NT2/D1 (cell line): ENCODE data around the gene FECH.

Experiments used
- DNase-seq: peaks from one replicate; pipeline ENCODE4 v3.0.0-alpha.2; 2011; ENCODE audit warnings: low read depth, low spot score
- H3K27me3 ChIP-seq: 2 replicates; pipeline ENCODE4 v1.6.0; 2011; ENCODE audit warnings: mild to moderate bottlenecking; ENCODE audit not compliant: insufficient read length, insufficient read depth
- H3K36me3 ChIP-seq: 2 replicates; pipeline ENCODE4 v1.6.1; 2011; ENCODE audit warnings: mild to moderate bottlenecking, low read length, mixed read lengths; ENCODE audit not compliant: insufficient read depth, insufficient read length
- H3K4me1 ChIP-seq: 2 replicates; pipeline ENCODE4 v1.5.1; 2011; ENCODE audit not compliant: insufficient read depth, insufficient read length
- H3K4me3 ChIP-seq: 2 replicates; pipeline ENCODE4 v1.5.1; 2011; ENCODE audit warnings: low read depth; ENCODE audit not compliant: insufficient read length
- H3K9ac ChIP-seq: 2 replicates; pipeline ENCODE4 v1.6.0; 2011; ENCODE audit warnings: low read depth; ENCODE audit not compliant: insufficient read length
- H3K9me3 ChIP-seq: 2 replicates; pipeline ENCODE4 v1.5.1; 2011; ENCODE audit warnings: mild to moderate bottlenecking, low read length; ENCODE audit not compliant: insufficient read depth
- SUZ12 ChIP-seq: IDR thresholded peaks from 2 replicates; pipeline ENCODE4 v1.6.1; 2011; ENCODE audit not compliant: insufficient read length, insufficient read depth; ENCODE audit errors: extremely low read depth
- YY1 ChIP-seq: IDR thresholded peaks from 2 replicates; pipeline ENCODE4 v1.6.1; 2011; ENCODE audit not compliant: insufficient read length, insufficient read depth
- ZNF274 ChIP-seq: IDR thresholded peaks from 2 replicates; pipeline ENCODE4 v1.6.1; 2011; ENCODE audit warnings: mild to moderate bottlenecking, low read depth, low read length

The FECH gene

GRCh38 chr18:57559314-57559713, 27.2 kb downstream of the FECH start:
- no peak for TF ChIP-seq YY1
- no peak for TF ChIP-seq SUZ12
- H3K36me3 ChIP-seq, result peaks cover 33% of the 10 kb centered on the region

GRCh38 chr18:57555134-57555533, 31.4 kb downstream of the FECH start:
- peaks cover 42% of the 10 kb centered on the region for H3K36me3 ChIP-seq
- H3K9ac ChIP-seq, result no peak overlapping the region
- no peaks in the 10 kb centered on the region for H3K9me3 ChIP-seq
- H3K4me3 ChIP-seq, result no peak overlapping the region
- no peaks in the 10 kb centered on the region for H3K4me1 ChIP-seq
- TF ChIP-seq ZNF274, result no peak
- TF ChIP-seq YY1, result no peak
- TF ChIP-seq SUZ12, result no peak
- no peaks in the 10 kb centered on the region for H3K27me3 ChIP-seq
- no peak for DNase-seq

More at GRCh38 chr18:57559314-57559713, 27.2 kb downstream of the FECH start:
- Histone ChIP-seq H3K4me1 (no peaks in the 10 kb centered on the region), H3K9ac (no peak overlapping the region), H3K9me3 (no peaks in the 10 kb centered on the region), H3K4me3 (no peak overlapping the region), H3K27me3 (no peaks in the 10 kb centered on the region)
- no peak for DNase-seq

- no peak for DNase-seq
- Histone ChIP-seq H3K27me3 (no peaks in the 10 kb centered on the region), H3K4me3 (no peak overlapping the region), H3K9me3 (no peaks in the 10 kb centered on the region), H3K36me3 (peaks cover 32% of the 10 kb centered on the region), H3K9ac (no peak overlapping the region), H3K4me1 (no peaks in the 10 kb centered on the region)
- TF ChIP-seq SUZ12 (no peak), ZNF274 (no peak), YY1 (no peak)
Observed at GRCh38 chr18:57550510-57550909, 36.0 kb downstream of the FECH start.

GRCh38 chr18:57547260-57547659, 39.2 kb downstream of the FECH start:
- Histone ChIP-seq H3K4me3 (no peak overlapping the region), H3K9me3 (no peaks in the 10 kb centered on the region), H3K27me3 (no peaks in the 10 kb centered on the region), H3K9ac (no peak overlapping the region), H3K4me1 (peaks cover 2% of the 10 kb centered on the region), H3K36me3 (peaks cover 13% of the 10 kb centered on the region)
- no peak for TF ChIP-seq SUZ12
- no peak for DNase-seq

- H3K4me3 ChIP-seq, result no peak overlapping the region
- H3K4me1 ChIP-seq, result peaks cover 2% of the 10 kb centered on the region
- TF ChIP-seq ZNF274, result no peak
- TF ChIP-seq SUZ12, result no peak
- TF ChIP-seq YY1, result no peak
- DNase-seq, result no peak
- H3K36me3 ChIP-seq, result peaks cover 5% of the 10 kb centered on the region
- H3K9me3 ChIP-seq, result no peaks in the 10 kb centered on the region
- no peaks in the 10 kb centered on the region for H3K27me3 ChIP-seq
- no peak overlapping the region for H3K9ac ChIP-seq
Observed at GRCh38 chr18:57544936-57545660, 41.4 kb downstream of the FECH start.

GRCh38 chr18:57543560-57543959, 42.9 kb downstream of the FECH start:
- H3K36me3 ChIP-seq, result no peaks in the 10 kb centered on the region
- no peaks in the 10 kb centered on the region for H3K27me3 ChIP-seq
- H3K4me3 ChIP-seq, result no peak overlapping the region
- H3K9me3 ChIP-seq, result no peaks in the 10 kb centered on the region
- no peak for DNase-seq
- peaks cover 2% of the 10 kb centered on the region for H3K4me1 ChIP-seq
- no peak overlapping the region for H3K9ac ChIP-seq
- TF ChIP-seq ZNF274 (no peak), YY1 (no peak), SUZ12 (no peak)

- Histone ChIP-seq H3K9me3 (no peaks in the 10 kb centered on the region), H3K4me3 (no peak overlapping the region), H3K4me1 (peaks cover 2% of the 10 kb centered on the region), H3K36me3 (no peaks in the 10 kb centered on the region), H3K27me3 (no peaks in the 10 kb centered on the region), H3K9ac (no peak overlapping the region)
- no peak for DNase-seq
- TF ChIP-seq SUZ12, result no peak
Observed at GRCh38 chr18:57542812-57543427, 43.6 kb downstream of the FECH start.
